Adrenal gland (tissue), 12 donors: Measurements from ENCODE around the gene CRYBG1. TPM values are rescaled to one million over a fixed set of nuclear protein-coding genes. Genes with fewer than 3 reads are reported as not detected.
"Not testable (repeated sequence)": the region's sequence is repeated elsewhere in the genome, so short reads cannot be mapped to it uniquely, and the experiment has no call there.

Experiments used
- DNase-seq, 7 donors: peaks; one replicate each; pipeline ENCODE4 v3.0.0-alpha.2; 2019 to 2020
- H3K27ac ChIP-seq, 5 donors: fragments of 200-600 bp; sonication (generic) in 4 of 5; 1 replicate in 3 of 5; 2 replicates in 2 of 5; pipeline versions ENCODE4 v1.5.1 to v1.8.0; 2016 to 2020; ENCODE audit warnings: mild to moderate bottlenecking in 1 of 5
- H3K27me3 ChIP-seq: fragments of 200-600 bp; 2 replicates; pipeline ENCODE4 v1.8.0; 2021
- H3K36me3 ChIP-seq, 2 donors: fragments of 200-600 bp; replicated peaks in 1 of 2; 1 replicate in 1 of 2; 2 replicates in 1 of 2; pipeline versions ENCODE4 v1.5.1 to v1.8.0; 2018 to 2022
- H3K4me1 ChIP-seq, 2 donors: fragments of 200-600 bp; replicated peaks in 1 of 2; 1 replicate in 1 of 2; 2 replicates in 1 of 2; pipeline versions ENCODE4 v1.5.1 to v1.8.0; 2018 to 2021
- H3K4me3 ChIP-seq, 4 donors: fragments of 200-600 bp; sonication (generic) in 3 of 4; one replicate each; pipeline ENCODE4 v1.5.1; 2016 to 2018
- H3K9me3 ChIP-seq, 3 donors: fragments of 200-600 bp; sonication (generic) in 1 of 3; replicated peaks in 1 of 3; 1 replicate in 2 of 3; 2 replicates in 1 of 3; pipeline versions ENCODE4 v1.5.1 to v1.8.0; 2016 to 2021
- POLR2A ChIP-seq, 2 donors: fragments of 450-650 bp; IDR thresholded peaks; one replicate each; pipeline ENCODE4 v1.6.1; 2017; ENCODE audit warnings: antibody characterized with exemption in 2 of 2, mild to moderate bottlenecking in 2 of 2, moderate library complexity in 1 of 2
- WGBS, 4 donors: extraction: QIAGEN DNeasy Blood & Tissue Kit in 2 of 4; methylation state at CpG; one replicate each; pipeline versions ENCODE4 v1.1.5 to v1.1.7; 2013 to 2017; 5-methylcytosine and 5-hydroxymethylcytosine counted together
- intact Hi-C, 2 donors: fragments of 100-400 bp; cut with DNase I; formaldehyde crosslinking; loops; one replicate each; pipeline versions ENCODE4 v1.14.1 to v1.15.0; 2022 to 2023
- polyA plus RNA-seq, 3 donors: library from polyadenylated mRNA; stranded (reverse); fragments of 200-250 nt in 2 of 3; fragments of 350-450 nt in 1 of 3; fragmentation: Illumina TruSeq in 1 of 3; extraction: RNeasy Lipid Tissue Mini Kit (QIAGEN cat#74804) in 1 of 3; gene quantifications; one replicate each; pipeline ENCODE4 v1.2.3, GENCODE V29; 2013 to 2014
- total RNA-seq, 9 donors: library from RNA; depleted of rRNA in 4 of 9; stranded (reverse); fragments of >200 nt in 4 of 9; fragments of 120-200 nt in 1 of 9; fragmentation: NEBNext Ultra II Directional in 1 of 9; extraction: Animal tissue kit (Norgen Biotek cat#: 25700) in 1 of 9; gene quantifications; one replicate each; pipeline versions ENCODE4 v1.1.0 to v1.2.4, GENCODE V29; 2013 to 2023
- TF ChIP-seq, protein P1 (sequence below), 6 experiments: fragments of 450-650 bp in 4 of 6; fragments of 200-600 bp in 2 of 6; sonication (generic) in 1 of 6; IDR thresholded peaks; 1 replicate in 5 of 6; 2 replicates in 1 of 6; pipeline versions ENCODE4 v1.5.1 to v1.8.0; 2016 to 2021; ENCODE audit warnings: antibody characterized with exemption in 6 of 6, mild to moderate bottlenecking in 2 of 6, moderate library complexity in 1 of 6
- donor health status: healthy with polysubstance abuse.
- donor health status: Bipolar disorder and iron deficiency.
- donor health status: DM: yes; HTN: yes; CAD: no.
- donor health status: DM: no; HTN: no; CAD: no.
- donor health status: DM: no; HTN: no; CAD: no.
- donor health status: DM: yes; HTN: yes; CAD: no.

The CRYBG1 gene
- total and polyA plus RNA-seq, 12 donors: 0.83 to 5.1 (median 2.2) TPM

DNA sequence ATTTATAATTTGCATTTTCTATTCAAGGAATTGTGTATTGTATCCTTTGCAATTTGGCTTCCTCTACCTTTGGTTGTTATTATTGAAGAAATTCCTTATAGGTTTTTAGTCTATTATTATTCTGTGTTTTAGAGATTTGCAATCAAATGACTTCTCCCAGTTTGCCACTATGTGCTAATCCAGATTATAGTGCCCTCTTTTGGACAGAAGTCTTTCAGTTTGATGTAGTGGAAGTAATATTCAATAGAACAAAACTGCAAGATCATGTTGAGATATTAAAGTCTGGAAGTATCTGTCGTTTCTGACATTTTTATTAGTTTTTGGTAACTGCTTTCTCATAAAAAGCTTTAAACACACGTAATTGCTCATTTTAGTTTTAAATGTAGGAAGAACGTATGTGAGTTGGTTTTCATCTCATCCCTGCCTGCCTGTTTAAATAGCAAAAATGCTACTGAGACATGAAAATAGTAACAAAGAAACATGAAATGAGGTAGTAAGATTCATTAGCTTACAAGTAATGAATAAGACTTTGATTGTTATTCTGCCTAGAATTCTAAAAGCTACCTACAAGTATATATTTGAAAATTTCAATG is 195.9 kb downstream of the CRYBG1 start:
- H3K4me1 ChIP-seq: no peaks in the 10 kb centered on the region
- H3K27me3 ChIP-seq: no peaks in the 10 kb centered on the region
- TF ChIP-seq, protein P1, sequence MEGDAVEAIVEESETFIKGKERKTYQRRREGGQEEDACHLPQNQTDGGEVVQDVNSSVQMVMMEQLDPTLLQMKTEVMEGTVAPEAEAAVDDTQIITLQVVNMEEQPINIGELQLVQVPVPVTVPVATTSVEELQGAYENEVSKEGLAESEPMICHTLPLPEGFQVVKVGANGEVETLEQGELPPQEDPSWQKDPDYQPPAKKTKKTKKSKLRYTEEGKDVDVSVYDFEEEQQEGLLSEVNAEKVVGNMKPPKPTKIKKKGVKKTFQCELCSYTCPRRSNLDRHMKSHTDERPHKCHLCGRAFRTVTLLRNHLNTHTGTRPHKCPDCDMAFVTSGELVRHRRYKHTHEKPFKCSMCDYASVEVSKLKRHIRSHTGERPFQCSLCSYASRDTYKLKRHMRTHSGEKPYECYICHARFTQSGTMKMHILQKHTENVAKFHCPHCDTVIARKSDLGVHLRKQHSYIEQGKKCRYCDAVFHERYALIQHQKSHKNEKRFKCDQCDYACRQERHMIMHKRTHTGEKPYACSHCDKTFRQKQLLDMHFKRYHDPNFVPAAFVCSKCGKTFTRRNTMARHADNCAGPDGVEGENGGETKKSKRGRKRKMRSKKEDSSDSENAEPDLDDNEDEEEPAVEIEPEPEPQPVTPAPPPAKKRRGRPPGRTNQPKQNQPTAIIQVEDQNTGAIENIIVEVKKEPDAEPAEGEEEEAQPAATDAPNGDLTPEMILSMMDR (IDR thresholded peaks at IDR 0.05): peak in 3 of 6 experiments; percentile 4 to 30 (median 27)
- TF ChIP-seq POLR2A (IDR thresholded peaks at IDR 0.05): no peak
- intact Hi-C loops: loop anchor here in 1 of 2 donors (5.0 kb wide), 1 partner anchor 109 kb away; no protein-coding TSS in a partner anchor
- no peak overlapping the region for H3K27ac ChIP-seq
- no peaks in the 10 kb centered on the region for H3K36me3 ChIP-seq
- no peak overlapping the region for H3K4me3 ChIP-seq
- H3K9me3 ChIP-seq: no peaks in the 10 kb centered on the region
- 46 to 57% (median 47%) methylated on average over 3 of the region's 3 CpGs for WGBS, 4 donors
- DNase-seq: no peak

DNA sequence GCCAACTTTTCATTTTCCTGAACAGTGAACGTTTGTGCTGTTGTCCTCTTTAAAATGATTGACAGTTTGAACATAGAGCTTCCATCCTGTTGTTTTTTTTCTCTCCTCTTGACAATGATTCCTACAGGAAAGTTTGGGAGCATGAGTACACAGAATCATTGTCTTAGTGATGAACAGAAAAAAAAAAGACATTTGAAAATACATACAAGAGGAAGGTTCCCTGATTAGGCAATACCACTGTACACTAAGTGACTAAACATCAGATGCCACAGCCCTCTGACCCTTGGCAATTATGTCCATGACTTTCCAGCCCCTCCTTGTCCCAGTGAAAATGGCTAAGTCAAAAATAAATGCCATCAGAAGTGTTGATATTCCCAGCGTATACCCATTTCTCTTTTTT is 197.3 kb downstream of the CRYBG1 start:
- H3K36me3 ChIP-seq: no peaks in the 10 kb centered on the region
- H3K4me3 ChIP-seq: no peak overlapping the region
- H3K4me1 ChIP-seq: no peaks in the 10 kb centered on the region
- no peak overlapping the region for H3K27ac ChIP-seq
- H3K9me3 ChIP-seq: no peaks in the 10 kb centered on the region
- DNase-seq: no peak
- TF ChIP-seq POLR2A (IDR thresholded peaks at IDR 0.05): no peak
- TF ChIP-seq, protein P1 (IDR thresholded peaks at IDR 0.05): no peak
- 39 to 65% (median 52%) methylated on average over 2 of the region's 2 CpGs for WGBS, 4 donors
- H3K27me3 ChIP-seq: no peaks in the 10 kb centered on the region
- intact Hi-C loops: loop anchor here in 1 of 2 donors (5.0 kb wide), 1 partner anchor 111 kb away; no protein-coding TSS in a partner anchor

DNA sequence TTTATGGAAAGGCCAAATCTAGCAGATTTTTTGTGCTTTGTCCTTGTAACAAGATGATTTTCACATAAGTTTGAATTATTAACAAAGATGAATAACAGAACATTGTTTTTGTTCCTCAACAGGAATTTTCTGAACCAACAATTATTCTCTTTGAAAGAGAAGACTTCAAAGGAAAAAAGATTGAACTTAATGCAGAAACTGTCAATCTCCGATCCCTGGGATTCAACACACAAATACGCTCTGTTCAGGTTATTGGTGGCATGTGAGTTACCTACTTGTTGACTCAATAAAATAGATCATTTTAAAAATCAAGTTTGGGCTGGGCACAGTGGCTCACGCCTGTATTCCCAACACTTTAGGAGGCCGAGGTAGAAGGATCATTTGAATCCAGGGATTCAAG is 197.8 kb downstream of the CRYBG1 start:
- no peak for TF ChIP-seq POLR2A (IDR thresholded peaks at IDR 0.05)
- TF ChIP-seq, protein P1 (IDR thresholded peaks at IDR 0.05): no peak
- no peak overlapping the region for H3K4me3 ChIP-seq
- whole genome bisulfite sequencing, 4 donors: 94 to 99% (median 98%) methylated on average over 4 of the region's 4 CpGs
- no peaks in the 10 kb centered on the region for H3K27me3 ChIP-seq
- no peak for DNase-seq
- no peak overlapping the region for H3K27ac ChIP-seq
- H3K9me3 ChIP-seq: no peaks in the 10 kb centered on the region
- no peaks in the 10 kb centered on the region for H3K4me1 ChIP-seq
- H3K36me3 ChIP-seq: no peaks in the 10 kb centered on the region
- intact Hi-C loops: loop anchor here in 1 of 2 donors (5.0 kb wide), 1 partner anchor 111 kb away; no protein-coding TSS in a partner anchor

DNA sequence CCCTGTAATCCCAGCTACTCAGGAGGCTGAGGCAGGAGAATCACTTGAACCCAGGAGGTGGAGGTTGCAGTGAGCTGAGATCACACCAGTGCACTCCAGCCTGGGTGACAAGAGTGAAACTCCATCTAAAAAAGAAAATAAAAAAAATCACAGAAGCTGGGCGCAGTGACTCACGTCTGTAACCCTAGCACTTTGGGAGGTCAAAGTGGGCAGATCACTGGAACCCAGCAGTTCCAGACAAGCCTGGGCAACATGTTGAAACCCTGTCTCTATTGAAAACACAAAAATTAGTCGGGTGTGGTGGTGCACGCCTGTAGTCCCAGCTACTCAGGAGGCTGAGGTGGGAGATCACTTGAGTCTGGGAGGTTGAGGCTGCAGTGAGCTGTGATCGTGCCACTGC is 199.1 kb downstream of the CRYBG1 start:
- H3K9me3 ChIP-seq, DNase-seq, H3K4me3 ChIP-seq, H3K36me3 ChIP-seq, H3K27ac ChIP-seq, H3K4me1 ChIP-seq, H3K27me3 ChIP-seq: not testable (repeated sequence)
- WGBS, 4 donors: 93 to 96% (median 94%) methylated on average over 5 of the region's 5 CpGs
- intact Hi-C loops: loop anchor here (5.0 to 10.0 kb wide), 2 partner anchors 112 to 225 kb away; no protein-coding TSS in a partner anchor
